HT-29 (cell line): ENCODE data around the gene LGR6. TPM values are rescaled to one million over a fixed set of nuclear protein-coding genes. Genes with fewer than 3 reads are reported as not detected.

Experiments
- DNase-seq: peaks from one replicate; pipeline ENCODE4 v3.0.0-alpha.2; 2015; ENCODE audit warnings: low spot score
- total RNA-seq: library from RNA; depleted of rRNA; stranded (reverse); fragments of >200 nt; shearing (Covaris generic); gene quantifications from 2 replicates; pipeline ENCODE4 v1.2.3, GENCODE V29; 2014

LGR6 gene
- total RNA-seq, 1 experiment from 2014 or later, result 0.18 TPM

- DNase-seq, result no peak
Observed at GRCh38 chr1:202217516-202217915, 23.9 kb downstream of the LGR6 start.

GRCh38 chr1:202217951-202218350, 24.4 kb downstream of the LGR6 start:
- DNase-seq, result no peak

GRCh38 chr1:202220733-202221132, 27.1 kb downstream of the LGR6 start:
- DNase-seq, result no peak

GRCh38 chr1:202221911-202222909, 28.6 kb downstream of the LGR6 start:
- DNase-seq, result no peak

GRCh38 chr1:202223121-202223860, 29.7 kb downstream of the LGR6 start:
- DNase-seq, result no peak

- DNase-seq, result no peak
Observed at GRCh38 chr1:202224453-202224852, 30.9 kb downstream of the LGR6 start.

- DNase-seq, result no peak
Observed at GRCh38 chr1:202225131-202225530, 31.5 kb downstream of the LGR6 start.

GRCh38 chr1:202227053-202227672, 33.6 kb downstream of the LGR6 start:
- DNase-seq, result no peak

GRCh38 chr1:202227997-202228401, 34.4 kb downstream of the LGR6 start:
- no peak for DNase-seq

- no peak for DNase-seq
Observed at GRCh38 chr1:202228484-202229122, 35.0 kb downstream of the LGR6 start.

GRCh38 chr1:202229376-202229775, 35.8 kb downstream of the LGR6 start:
- no peak for DNase-seq

- no peak for DNase-seq
Observed at GRCh38 chr1:202230061-202230938, 36.7 kb downstream of the LGR6 start.

GRCh38 chr1:202230939-202231645, 37.5 kb downstream of the LGR6 start:
- no peak for DNase-seq

GRCh38 chr1:202233171-202233570, 39.6 kb downstream of the LGR6 start:
- DNase-seq, result no peak

- DNase-seq, result no peak
Observed at GRCh38 chr1:202233804-202234203, 40.2 kb downstream of the LGR6 start.

GRCh38 chr1:202234331-202235002, 40.9 kb downstream of the LGR6 start:
- DNase-seq, result peak; percentile 28

GRCh38 chr1:202235003-202235660, 41.5 kb downstream of the LGR6 start:
- no peak for DNase-seq
